ENCODE data around the gene NUDC.

The NUDC gene

DNA sequence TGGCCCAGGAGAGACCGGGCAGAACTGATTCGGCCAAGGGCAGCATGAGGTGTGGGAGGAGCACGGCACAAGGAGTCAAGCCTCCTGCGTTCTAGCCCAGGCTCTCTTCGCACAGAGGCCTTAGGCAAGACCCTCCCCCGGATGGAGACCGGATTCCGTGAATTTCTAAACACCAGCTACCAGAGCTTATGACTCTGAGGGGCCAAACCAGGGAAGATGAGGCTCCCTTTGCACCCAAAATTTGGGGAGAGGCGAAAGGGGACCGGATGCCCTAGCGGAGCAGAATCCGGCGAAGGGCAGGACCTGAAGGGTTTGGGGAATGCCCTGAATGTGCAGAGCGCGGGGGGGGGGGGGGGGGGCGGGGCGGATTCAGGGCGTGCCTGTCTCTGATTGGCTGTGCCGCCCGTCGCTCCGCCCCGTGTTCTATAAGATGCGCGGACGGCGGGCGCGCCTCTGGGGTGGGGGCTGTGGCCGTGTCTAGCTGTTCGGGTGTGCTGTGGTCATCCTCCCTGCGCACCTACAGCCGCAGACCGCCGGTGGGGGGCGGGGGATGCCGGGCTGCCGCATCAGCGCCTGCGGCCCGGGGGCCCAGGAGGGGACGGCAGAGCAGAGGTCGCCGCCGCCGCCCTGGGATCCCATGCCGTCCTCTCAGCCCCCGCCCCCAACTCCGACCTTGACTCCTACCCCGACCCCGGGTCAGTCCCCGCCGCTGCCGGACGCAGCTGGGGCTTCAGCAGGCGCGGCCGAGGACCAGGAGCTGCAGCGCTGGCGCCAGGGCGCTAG lies 71.9 kb downstream of the NUDC start, which contains the start of gene TRNP1:
TSS of gene TRNP1 (plus strand) at position 456 of the 783 bp plus-strand sequence. CDS start at position 551, 95 bp downstream.
- DNase-seq, result peak; percentile 76 to 80

- peak in 1 of 2 donors; percentile 48 for DNase-seq
Measured at GRCh38 chr1:26994020-26994786, 72.7 kb downstream of the NUDC start.

GRCh38 chr1:26994787-26995517 lies 73.4 kb downstream of the NUDC start:
- no peak for DNase-seq

GRCh38 chr1:26996024-26996423 lies 74.5 kb downstream of the NUDC start:
- DNase-seq, result no peak
